HFF-Myc (cell line): ENCODE measurements around the gene RPL3.

Experiments
- DNase-seq: peaks from one replicate; pipeline ENCODE4 v3.0.0-alpha.2; 2011; ENCODE audit warnings: low read depth; ENCODE audit errors: extremely low read depth
- H3K4me3 ChIP-seq: replicated peaks from 2 replicates; pipeline ENCODE4 v1.5.1; 2011; ENCODE audit warnings: low read depth, mild to moderate bottlenecking, control low read depth, low read length
- TF ChIP-seq, protein P1 (sequence below): IDR thresholded peaks from 2 replicates; pipeline ENCODE4 v1.5.1; 2012; ENCODE audit warnings: mild to moderate bottlenecking, low read depth, low read length, control low read depth; ENCODE audit errors: missing control alignments

The RPL3 gene

DNA sequence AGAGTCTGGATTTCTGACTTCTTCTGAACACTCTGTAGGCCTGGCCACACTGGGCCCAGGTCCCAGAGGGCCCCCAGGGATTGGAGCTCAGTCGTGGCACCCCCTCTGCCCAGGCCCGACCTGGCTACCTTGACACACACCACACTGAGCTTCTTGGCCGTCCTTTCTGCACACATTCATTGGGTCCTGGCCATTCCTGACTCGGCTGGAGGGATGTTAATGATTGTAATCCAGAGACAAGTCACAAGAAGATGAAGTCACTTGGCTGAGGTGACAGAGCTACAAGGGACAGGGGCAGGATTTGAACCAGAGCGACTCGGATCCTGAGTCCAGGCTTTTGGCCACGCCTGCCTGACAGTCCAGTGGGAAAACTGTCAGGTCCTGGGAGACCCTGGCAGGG, 50.8 kb downstream of the RPL3 start:
- TF ChIP-seq, protein P1, sequence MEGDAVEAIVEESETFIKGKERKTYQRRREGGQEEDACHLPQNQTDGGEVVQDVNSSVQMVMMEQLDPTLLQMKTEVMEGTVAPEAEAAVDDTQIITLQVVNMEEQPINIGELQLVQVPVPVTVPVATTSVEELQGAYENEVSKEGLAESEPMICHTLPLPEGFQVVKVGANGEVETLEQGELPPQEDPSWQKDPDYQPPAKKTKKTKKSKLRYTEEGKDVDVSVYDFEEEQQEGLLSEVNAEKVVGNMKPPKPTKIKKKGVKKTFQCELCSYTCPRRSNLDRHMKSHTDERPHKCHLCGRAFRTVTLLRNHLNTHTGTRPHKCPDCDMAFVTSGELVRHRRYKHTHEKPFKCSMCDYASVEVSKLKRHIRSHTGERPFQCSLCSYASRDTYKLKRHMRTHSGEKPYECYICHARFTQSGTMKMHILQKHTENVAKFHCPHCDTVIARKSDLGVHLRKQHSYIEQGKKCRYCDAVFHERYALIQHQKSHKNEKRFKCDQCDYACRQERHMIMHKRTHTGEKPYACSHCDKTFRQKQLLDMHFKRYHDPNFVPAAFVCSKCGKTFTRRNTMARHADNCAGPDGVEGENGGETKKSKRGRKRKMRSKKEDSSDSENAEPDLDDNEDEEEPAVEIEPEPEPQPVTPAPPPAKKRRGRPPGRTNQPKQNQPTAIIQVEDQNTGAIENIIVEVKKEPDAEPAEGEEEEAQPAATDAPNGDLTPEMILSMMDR = no peak
- H3K4me3 ChIP-seq = no peak overlapping the region
- DNase-seq = no peak

DNA sequence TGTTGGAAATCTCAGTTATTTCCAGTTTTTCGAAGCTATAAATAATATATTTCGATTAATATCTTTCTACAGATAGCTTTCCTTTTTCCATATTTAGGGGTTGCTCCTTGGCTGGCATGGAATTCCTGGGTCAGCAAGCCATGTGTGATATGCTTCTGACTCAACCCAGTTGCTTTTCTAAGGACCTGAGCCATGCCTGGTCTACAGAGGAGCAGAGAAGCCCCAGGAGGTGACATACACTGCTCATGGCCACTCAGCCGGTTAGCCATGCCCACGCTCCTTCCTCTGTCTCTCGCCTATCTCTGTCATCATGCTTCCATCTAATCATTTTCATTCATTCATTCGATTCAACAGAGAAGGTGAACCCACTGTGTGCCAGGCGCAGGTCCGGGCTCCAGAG, 51.4 kb downstream of the RPL3 start:
- DNase-seq = no peak

DNA sequence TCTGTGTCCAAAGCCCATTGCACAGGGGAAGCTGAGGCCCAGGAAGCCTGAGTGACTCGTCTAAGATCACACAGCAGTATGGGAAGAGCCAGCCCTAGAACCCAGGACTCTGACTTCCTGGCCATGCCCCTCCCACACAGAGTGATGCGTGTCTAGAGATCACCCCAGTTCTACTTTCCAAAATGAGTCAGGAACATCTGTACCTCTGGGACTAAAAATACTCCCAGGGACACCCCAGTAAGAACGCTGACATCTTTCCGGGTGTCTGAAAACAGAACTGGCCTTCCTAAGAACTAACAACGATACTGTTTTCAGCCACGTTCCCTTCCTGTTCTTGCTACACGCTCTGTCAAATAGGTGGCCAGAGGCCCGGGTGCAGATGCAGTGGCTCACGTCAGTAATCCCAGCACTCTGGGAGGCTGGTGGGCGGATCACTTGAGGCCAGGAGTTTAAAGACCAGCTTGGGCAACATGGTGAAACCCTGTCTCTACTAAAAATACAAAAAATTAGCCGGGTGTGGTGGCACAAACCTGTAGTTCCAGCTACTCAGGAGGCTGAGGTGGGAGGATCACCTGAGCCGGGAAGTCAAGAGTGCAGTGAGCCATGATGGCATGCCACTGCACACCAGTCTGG, 52.9 kb downstream of the RPL3 start:
- DNase-seq = no peak
- H3K4me3 ChIP-seq = no peak overlapping the region
- TF ChIP-seq, protein P1 = no peak

More for the DNA sequence above, 51.4 kb downstream of the RPL3 start:
- TF ChIP-seq, protein P1 = no peak
- H3K4me3 ChIP-seq = no peak overlapping the region

DNA sequence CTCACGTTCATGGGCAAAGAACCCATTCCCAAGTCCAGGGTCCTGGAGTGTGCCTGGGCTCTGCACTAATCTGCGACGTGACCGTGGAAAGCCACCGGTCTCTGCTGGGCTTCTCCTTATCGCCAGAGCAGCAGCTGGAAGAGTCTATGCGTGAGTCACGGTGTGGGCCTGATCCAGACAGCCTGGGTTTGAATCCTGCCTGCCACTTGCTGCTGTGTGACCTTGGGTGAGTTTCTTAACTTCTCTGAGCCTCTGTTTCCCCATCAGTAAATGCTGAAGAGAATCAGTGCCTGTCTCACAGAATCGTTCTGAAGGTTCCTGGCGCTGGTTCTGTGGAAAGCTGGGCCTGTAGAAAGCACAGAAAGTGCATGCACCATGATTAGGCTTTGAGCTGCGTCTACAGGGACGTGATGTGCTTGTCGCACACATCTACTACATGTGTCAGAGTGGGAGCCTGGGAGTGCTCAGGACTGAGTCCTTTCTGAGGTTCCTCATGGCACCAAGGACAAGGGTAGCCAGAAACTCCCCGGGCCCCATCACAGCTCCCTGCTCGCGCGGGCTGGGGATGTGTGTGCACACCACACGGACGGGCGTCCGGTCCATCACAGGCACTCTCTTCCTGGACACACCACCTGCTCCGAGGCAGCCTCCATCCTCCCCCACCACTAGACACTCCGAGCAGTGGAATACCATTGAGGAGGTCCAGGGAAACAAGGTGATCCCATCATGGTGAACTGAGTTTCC, 54.1 kb downstream of the RPL3 start:
- TF ChIP-seq, protein P1 = no peak
- DNase-seq = no peak
- no peak overlapping the region for H3K4me3 ChIP-seq

DNA sequence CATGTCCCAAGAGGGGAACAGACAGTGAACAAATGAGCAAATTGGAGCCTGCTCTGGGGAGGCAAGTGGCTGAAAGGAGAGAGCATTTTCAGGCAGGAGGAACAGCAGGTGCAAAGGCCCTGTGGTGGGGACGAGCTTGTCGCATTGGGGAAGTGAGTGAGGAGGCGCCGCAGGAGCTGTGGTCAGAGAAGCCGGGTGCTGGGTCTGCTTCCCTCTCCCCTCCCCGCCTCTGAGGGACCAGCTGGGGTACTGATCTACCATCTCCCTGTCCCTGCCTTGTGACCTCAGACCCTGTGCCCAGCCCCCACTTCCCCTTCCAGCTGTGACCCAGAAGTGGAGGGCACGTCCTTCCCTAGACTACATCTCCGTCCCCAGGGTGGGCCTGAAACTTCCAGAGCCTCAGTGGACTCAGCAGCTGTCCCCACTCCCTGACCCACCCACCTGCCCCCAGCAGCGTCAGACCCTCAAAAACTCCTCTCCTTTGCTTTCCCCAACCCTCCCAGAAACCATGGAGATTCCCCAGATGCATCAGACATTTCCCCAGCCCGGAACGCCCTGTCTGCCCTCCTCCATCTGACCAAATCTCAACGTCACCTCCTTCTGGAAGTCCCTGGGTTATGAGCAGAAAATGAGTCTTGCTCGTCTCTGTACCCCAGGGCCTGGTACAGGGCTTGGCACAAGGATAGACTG, 54.9 kb downstream of the RPL3 start:
- no peak overlapping the region for H3K4me3 ChIP-seq
- DNase-seq = no peak
- TF ChIP-seq, protein P1 = no peak

DNA sequence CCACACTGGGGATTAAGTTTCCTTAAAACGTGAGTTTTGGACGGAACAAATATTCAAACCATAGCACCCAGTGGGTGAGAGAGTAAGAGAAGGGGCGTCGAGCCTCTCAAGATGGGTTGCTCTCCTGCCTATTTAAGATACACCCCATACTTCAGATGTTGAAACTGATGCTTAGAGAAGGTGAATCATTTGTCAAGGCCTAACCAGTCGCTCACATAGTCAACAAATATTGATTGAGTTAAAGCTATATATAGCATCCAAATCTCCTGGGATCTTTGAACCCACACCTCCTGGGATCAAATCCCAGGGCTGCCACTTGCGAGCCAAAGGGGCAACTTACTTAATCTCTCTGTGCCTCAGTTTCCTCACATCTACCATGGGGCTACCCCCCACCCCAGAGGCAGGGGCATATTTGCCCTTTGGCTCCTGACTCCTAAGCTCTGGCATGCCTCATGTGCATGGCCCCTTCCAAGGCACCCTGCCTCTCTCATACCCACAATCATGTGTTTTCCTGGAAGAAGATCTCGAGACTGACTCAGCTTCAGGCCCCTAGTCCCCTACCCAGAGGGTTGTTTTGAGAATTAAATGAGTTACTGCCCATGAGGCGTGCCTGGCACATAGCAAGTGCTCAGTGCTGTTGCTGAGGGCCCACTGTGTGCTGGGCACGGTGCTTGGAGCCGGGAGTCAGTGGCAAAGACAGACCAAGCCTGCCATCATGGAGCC, 55.6 kb downstream of the RPL3 start:
- H3K4me3 ChIP-seq = no peak overlapping the region
- TF ChIP-seq, protein P1 = no peak
- DNase-seq = no peak
